GM18907 (cell line): ENCODE results near the gene SH3PXD2B.
"Not testable (repeated sequence)": the region's sequence is repeated elsewhere in the genome, so short reads cannot be mapped to it uniquely, and the experiment has no call there.

ENCODE experiments used
- ATAC-seq: cut with Tn5 transposase; IDR thresholded peaks from one replicate; pipeline ENCODE4 v1.9.1; 2021; ENCODE audit warnings: mild to moderate bottlenecking, moderate library complexity; ENCODE audit not compliant: unreplicated experiment

SH3PXD2B gene

DNA sequence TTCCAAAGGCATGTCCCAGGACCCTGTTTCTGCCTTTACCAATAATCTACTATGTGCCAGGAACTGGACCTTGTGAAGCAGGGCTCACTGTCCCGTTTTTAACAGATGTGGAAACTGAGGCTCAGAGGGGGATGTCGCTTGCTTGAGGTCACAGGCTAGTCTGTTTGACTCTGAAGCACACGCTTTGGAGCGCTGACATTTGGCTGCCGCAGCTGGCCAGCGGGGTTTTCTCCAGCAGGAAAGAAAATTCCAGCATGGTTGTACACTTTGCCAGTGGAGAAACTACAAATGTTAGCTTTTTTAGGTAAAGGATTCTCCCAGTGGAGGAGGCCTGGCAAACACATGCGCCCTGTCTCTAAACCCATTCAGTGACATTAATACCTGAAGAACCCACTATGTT is 50.5 kb downstream of the SH3PXD2B start:
- ATAC-seq, result no peak

- ATAC-seq, result no peak
These were observed 51.0 kb downstream of the SH3PXD2B start for GRCh38 chr5:172403189-172403796.

GRCh38 chr5:172402531-172403188 is 51.7 kb downstream of the SH3PXD2B start:
- no peak for ATAC-seq

DNA sequence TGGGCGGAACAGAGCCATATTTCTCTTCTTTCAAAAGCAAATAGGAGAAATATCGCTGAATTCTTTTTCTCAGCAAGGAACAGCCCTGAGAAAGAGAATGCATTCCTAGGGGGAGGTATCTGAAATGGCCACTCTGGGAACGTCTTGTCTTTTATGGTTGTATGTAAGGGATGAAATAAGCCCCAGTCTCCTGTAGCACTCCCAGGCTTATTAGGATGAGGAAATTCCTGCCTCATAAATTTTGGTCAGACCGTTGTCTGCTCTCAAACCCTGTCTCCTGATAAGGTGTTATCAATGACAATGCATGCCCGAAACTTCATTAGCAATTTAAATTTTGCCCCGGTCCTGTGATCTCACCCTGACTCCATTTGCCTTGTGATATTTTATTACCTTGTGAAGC is 52.3 kb downstream of the SH3PXD2B start:
- not testable (repeated sequence) for ATAC-seq

DNA sequence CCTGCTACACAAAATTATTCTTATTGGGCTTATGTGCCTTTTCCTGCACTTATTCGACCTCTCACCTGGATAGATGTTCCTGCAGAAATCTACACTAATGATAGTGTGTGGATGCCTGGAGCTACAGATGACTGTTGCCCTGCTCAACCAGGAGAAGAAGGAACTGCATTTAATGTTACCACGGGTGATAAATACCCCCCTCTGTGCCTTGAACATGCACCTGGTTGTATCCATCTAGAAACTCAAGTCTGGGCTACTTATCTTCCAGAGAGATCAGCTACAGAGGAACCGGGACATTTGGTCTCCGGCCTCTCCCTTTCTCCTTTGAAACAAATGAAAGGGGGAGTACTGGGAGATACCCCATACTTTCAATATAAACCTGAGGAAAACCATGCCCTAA is 54.5 kb downstream of the SH3PXD2B start:
- ATAC-seq, result no peak

- no peak for ATAC-seq
These were observed 55.0 kb downstream of the SH3PXD2B start for GRCh38 chr5:172399336-172399735.

DNA sequence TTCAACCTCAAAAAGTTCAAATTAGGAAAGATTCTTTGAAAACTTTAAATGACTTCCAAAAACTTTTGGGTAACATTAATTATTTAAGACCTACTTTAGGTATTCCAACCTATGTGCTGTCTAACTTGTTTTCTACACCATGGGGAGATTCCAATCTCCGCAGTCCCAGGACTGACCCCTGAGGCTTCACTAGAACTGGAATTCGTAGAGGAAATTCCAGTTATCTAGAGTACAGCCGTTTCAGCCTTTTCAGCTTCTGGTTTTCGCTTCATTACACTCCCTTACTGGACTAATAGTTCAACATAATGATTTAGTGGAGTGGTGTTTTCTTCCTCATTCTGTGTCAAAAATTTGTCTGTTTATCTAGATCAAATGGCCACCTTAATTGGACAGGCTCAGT is 55.7 kb downstream of the SH3PXD2B start:
- ATAC-seq, result not testable (repeated sequence)

- not testable (repeated sequence) for ATAC-seq
These were observed 57.3 kb downstream of the SH3PXD2B start for GRCh38 chr5:172396994-172397393.

GRCh38 chr5:172396220-172396619 is 58.1 kb downstream of the SH3PXD2B start:
- ATAC-seq, result no peak

DNA sequence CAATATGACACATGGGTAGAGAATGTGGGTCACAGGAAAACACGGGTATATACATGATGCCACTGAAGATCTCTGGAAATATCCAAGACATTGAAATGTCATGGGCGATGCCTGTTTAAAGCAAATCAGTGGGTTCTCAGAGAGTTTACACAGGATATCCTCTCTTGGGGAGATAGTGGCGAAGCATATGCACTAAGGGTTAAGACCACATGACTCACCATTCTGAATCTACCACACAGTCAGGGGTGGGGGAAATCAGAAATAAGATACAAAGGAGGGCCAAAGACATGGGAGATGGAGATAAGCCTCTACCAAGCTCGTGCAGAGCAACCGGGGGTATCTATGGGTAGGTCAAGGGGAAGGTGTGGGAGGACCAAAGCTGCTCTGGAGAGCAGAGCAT is 58.8 kb downstream of the SH3PXD2B start:
- no peak for ATAC-seq

- no peak for ATAC-seq
These were observed 64.7 kb downstream of the SH3PXD2B start for GRCh38 chr5:172389578-172390112.

- ATAC-seq, result no peak
These were observed 66.0 kb downstream of the SH3PXD2B start for GRCh38 chr5:172388246-172388733.

GRCh38 chr5:172385707-172386106 is 68.6 kb downstream of the SH3PXD2B start:
- ATAC-seq, result no peak

DNA sequence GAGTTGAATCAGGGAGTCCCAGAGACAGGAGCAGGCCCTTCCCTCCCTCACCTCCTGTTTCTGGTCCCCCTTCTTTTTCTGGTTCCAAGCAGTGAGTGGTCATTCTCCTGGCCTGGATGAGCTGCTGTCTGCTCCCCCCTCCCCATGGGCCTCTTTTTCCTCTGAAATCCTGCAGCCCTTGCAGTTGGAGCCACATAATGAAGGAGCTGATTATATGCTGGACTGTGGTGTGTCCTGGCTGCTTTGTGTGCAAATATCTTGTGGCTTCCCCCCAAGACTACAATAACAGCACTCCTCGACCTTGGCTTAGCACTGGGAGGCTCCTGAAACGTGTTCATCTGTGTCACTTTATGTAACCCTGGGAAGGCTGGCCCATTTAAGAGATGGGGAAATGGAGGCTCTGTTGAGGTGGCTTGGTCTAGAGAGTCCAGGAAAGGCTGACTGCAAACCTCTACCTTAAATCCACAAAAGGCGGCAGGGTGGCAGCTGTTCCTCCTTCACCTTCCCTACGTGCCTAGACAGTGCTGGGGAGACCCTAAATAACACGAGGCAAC is 69.2 kb downstream of the SH3PXD2B start:
- no peak for ATAC-seq

DNA sequence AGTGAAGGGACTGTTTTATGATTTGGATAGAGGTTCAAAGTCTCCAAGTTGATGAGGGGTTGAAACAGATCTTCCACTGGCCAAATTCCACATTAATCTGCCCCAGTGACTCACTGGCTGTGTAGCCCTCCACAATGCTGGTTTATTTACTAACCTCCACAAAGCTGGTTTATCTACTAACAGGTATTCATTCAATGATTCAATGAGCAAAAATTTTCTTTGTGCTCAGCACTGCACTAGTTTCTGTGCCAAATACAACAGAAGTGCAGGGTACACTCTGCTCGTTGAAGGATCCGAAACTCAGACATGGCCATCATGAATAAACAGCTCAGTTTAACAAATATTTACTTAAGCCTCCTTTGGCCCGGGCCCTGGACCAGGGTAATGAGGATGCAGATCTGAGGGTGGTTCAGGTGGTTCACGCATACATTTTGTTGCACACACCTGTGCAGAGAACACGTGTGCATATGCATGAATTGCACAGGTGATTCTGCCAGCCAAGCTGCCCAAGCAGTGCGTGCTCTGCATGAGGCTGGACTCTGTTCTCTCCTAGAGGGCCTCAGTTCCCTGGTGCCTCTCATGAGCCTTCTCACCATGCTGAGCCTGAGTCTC is 71.0 kb downstream of the SH3PXD2B start:
- no peak for ATAC-seq

GRCh38 chr5:172380987-172381643 is 73.2 kb downstream of the SH3PXD2B start:
- no peak for ATAC-seq

GRCh38 chr5:172380301-172380986 is 73.9 kb downstream of the SH3PXD2B start:
- ATAC-seq, result no peak

DNA sequence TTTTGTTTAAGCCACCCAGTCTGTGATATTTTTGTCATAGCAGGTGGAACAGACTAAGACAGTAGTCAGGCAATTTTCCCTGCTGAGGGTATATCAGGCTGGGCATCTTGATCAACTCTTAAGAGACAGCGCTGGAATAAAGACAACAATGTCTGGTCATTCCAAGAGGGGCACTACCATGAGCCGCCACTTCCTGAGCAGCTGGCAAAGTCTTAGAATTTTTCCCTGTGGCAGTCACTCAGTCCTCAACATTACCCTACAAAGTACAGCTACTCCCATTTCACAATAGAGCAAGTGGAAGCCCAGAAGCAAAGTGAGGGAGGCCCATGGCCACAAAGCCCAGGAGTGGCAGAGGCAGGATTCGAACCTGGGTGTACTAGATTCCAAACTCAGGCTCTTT is 74.8 kb downstream of the SH3PXD2B start:
- no peak for ATAC-seq

DNA sequence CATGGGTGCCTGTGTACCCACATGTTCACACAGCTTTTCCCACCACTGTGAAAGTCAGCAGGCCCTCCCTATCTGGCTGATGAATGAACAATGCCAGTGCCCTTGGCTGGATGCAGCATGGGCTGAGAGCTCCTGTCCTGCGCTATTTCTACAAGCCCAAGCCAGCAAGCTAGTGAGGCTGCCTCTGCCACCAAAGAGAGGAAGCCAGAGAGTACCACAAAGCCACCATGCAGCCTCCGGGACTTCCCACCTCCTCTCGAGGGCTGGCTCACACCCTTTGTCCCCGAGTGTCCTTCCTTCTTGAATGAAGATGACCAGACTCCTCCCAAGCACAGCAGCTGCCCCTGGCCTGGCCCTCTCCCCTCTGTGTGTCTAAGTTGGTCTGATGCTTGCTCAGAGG is 76.5 kb downstream of the SH3PXD2B start:
- no peak for ATAC-seq

GRCh38 chr5:172377438-172377837 is 76.9 kb downstream of the SH3PXD2B start:
- ATAC-seq, result no peak

GRCh38 chr5:172374783-172375182 is 79.5 kb downstream of the SH3PXD2B start:
- ATAC-seq, result no peak
